Smooth muscle cell (in vitro differentiated cells): ENCODE data around the gene IL17C. TPM values are rescaled to one million over a fixed set of nuclear protein-coding genes. Genes with fewer than 3 reads are reported as not detected.

Experiments used
- DNase-seq: peaks from one replicate; lab custom pipeline; 2025; ENCODE audit not compliant: unreplicated experiment; lab: John Stamatoyannopoulos, UW
- H2AFZ ChIP-seq: fragments of 200-600 bp; sonication (generic); 2 replicates; pipeline ENCODE4 v1.6.0; 2016; ENCODE audit warnings: antibody characterized with exemption, low read depth, mild to moderate bottlenecking
- H3F3A ChIP-seq: fragments of 200-600 bp; sonication (generic); 2 replicates; pipeline ENCODE4 v1.6.0; 2017; ENCODE audit warnings: antibody characterized with exemption, low read depth
- H3K27ac ChIP-seq: fragments of 200-600 bp; sonication (generic); 2 replicates; pipeline ENCODE4 v1.5.1; 2016; ENCODE audit warnings: low read depth, mild to moderate bottlenecking
- H3K27me3 ChIP-seq: fragments of 200-600 bp; sonication (generic); 2 replicates; pipeline ENCODE4 v1.6.1; 2016; ENCODE audit warnings: low read depth, mild to moderate bottlenecking
- H3K36me3 ChIP-seq: fragments of 200-600 bp; sonication (generic); 2 replicates; pipeline ENCODE4 v1.5.1; 2016; ENCODE audit warnings: low read depth
- H3K4me1 ChIP-seq: fragments of 200-600 bp; sonication (generic); 2 replicates; pipeline ENCODE4 v1.5.1; 2016; ENCODE audit warnings: low read depth
- H3K4me2 ChIP-seq: fragments of 200-600 bp; sonication (generic); 2 replicates; pipeline ENCODE4 v1.6.0; 2016; ENCODE audit warnings: mild to moderate bottlenecking
- H3K4me3 ChIP-seq: fragments of 200-600 bp; sonication (generic); 2 replicates; pipeline ENCODE4 v1.5.1; 2016; ENCODE audit warnings: mild to moderate bottlenecking
- H3K79me2 ChIP-seq: fragments of 200-600 bp; sonication (generic); 2 replicates; pipeline ENCODE4 v1.6.0; 2016; ENCODE audit warnings: low read depth, mild to moderate bottlenecking
- H3K9ac ChIP-seq: fragments of 200-600 bp; sonication (generic); 2 replicates; pipeline ENCODE4 v1.6.0; 2016; ENCODE audit warnings: low read depth
- H3K9me3 ChIP-seq: fragments of 200-600 bp; sonication (generic); replicated peaks from 2 replicates; pipeline ENCODE4 v1.5.1; 2016; ENCODE audit warnings: low read depth
- H4K20me1 ChIP-seq: fragments of 200-600 bp; sonication (generic); 2 replicates; pipeline ENCODE4 v1.6.0; 2016; ENCODE audit warnings: low read depth
- WGBS: methylation state at CpG from one replicate; pipeline ENCODE4 v1.1.7; 2016; ENCODE audit warnings: low lambda C conversion rate; 5-methylcytosine and 5-hydroxymethylcytosine counted together
- polyA plus RNA-seq: library from polyadenylated mRNA; unstranded; fragments of >200 nt; fragmentation: Nextera tagmentation; extraction: Ambion mirVana; gene quantifications from 2 replicates; pipeline ENCODE4 v1.2.1, GENCODE V29; 2016
- total RNA-seq: library from RNA; depleted of rRNA; stranded (reverse); fragments of >200 nt; gene quantifications from 2 replicates; pipeline ENCODE4 v1.2.3, GENCODE V29; 2014
- TF ChIP-seq, protein P1 (sequence below): fragments of 200-600 bp; sonication (generic); IDR thresholded peaks from 2 replicates; pipeline ENCODE4 v1.5.1; 2017; ENCODE audit warnings: borderline replicate concordance, mild to moderate bottlenecking, antibody characterized with exemption; ENCODE audit not compliant: insufficient read depth, poor library complexity, severe bottlenecking

Gene IL17C
- total and polyA plus RNA-seq, 2 experiments from 2014 or later: not detected

DNA sequence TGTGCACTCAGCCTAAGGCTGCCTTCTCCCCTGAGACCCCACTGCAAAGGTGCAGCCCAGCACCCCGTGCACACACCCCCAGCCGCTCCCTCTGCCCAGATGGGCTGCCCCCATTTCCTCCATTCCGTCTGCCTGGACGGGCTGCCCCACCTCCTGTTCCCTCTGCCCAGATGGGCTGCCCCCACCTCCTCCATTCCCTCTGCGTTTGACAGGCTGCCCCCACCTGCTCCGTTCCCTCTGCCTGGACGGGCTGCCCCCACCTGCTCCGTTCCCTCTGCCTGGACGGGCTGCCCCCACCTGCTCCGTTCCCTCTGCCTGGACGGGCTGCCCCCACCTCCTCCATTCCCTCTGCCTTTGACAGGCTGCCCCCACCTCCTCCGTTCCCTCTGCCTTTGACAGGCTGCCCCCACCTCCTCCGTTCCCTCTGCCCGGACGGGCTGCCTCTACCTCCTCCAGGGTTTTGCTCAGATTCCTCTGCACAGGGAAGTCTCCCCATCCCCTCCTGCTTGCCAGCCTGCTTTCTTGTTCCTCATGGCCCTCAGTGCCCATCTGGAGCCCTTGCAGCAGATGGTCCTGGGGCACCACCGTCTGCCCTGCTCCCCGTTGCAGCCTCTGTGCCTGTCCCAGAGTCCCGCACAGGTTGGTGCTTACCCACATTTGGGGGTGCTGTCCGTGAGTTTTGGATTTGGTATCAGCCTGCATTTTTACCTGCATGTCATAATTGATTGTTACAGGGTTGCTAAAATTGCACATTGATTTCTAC lies 23.4 kb upstream of the IL17C start:
- H3K9ac ChIP-seq: no peak overlapping the region
- no peak overlapping the region for H3K4me2 ChIP-seq
- no peak overlapping the region for H3K27ac ChIP-seq
- no peaks in the 10 kb centered on the region for H3K79me2 ChIP-seq
- no peaks in the 10 kb centered on the region for H3K27me3 ChIP-seq
- no peak overlapping the region for H2AFZ ChIP-seq
- H3F3A ChIP-seq: no peaks in the 10 kb centered on the region
- H3K4me1 ChIP-seq: peaks cover 11% of the 10 kb centered on the region
- H3K4me3 ChIP-seq: no peak overlapping the region
- no peaks in the 10 kb centered on the region for H3K9me3 ChIP-seq
- peaks cover 99% of the 10 kb centered on the region for H4K20me1 ChIP-seq
- H3K36me3 ChIP-seq: no peaks in the 10 kb centered on the region
- TF ChIP-seq, protein P1, sequence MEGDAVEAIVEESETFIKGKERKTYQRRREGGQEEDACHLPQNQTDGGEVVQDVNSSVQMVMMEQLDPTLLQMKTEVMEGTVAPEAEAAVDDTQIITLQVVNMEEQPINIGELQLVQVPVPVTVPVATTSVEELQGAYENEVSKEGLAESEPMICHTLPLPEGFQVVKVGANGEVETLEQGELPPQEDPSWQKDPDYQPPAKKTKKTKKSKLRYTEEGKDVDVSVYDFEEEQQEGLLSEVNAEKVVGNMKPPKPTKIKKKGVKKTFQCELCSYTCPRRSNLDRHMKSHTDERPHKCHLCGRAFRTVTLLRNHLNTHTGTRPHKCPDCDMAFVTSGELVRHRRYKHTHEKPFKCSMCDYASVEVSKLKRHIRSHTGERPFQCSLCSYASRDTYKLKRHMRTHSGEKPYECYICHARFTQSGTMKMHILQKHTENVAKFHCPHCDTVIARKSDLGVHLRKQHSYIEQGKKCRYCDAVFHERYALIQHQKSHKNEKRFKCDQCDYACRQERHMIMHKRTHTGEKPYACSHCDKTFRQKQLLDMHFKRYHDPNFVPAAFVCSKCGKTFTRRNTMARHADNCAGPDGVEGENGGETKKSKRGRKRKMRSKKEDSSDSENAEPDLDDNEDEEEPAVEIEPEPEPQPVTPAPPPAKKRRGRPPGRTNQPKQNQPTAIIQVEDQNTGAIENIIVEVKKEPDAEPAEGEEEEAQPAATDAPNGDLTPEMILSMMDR: no peak
- 98% methylated on average over 16 of the region's 19 CpGs for WGBS
- no peak for DNase-seq

DNA sequence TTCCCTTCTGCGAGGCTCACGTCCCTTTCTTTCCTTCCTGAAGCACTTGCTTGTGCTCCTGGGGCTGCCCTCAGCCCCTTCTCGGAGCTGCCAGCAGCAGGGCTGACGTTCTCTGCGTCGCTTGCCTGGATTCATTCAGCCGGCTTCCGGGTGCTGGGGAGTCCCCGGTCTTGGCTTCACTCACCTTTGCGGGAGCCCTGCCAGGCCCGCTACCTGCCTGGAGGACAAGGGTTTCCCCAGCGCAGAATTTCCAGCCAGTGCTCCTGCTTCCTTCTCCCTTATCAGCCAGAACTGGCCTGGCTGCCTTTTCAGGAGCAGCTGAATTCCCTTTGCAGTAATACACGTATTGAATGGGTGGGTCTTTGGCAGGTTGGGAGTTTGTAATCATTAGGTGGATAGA lies 22.1 kb upstream of the IL17C start:
- no peaks in the 10 kb centered on the region for H3F3A ChIP-seq
- H3K9me3 ChIP-seq: no peaks in the 10 kb centered on the region
- H2AFZ ChIP-seq: no peak overlapping the region
- no peak overlapping the region for H3K4me2 ChIP-seq
- H3K79me2 ChIP-seq: peaks cover 3% of the 10 kb centered on the region
- TF ChIP-seq, protein P1: no peak
- peaks cover 99% of the 10 kb centered on the region for H4K20me1 ChIP-seq
- H3K4me1 ChIP-seq: peaks cover 11% of the 10 kb centered on the region
- H3K27me3 ChIP-seq: no peaks in the 10 kb centered on the region
- no peak overlapping the region for H3K4me3 ChIP-seq
- 90% methylated on average over 13 of the region's 13 CpGs for WGBS
- no peak for DNase-seq
- no peak overlapping the region for H3K9ac ChIP-seq
- no peak overlapping the region for H3K27ac ChIP-seq
- H3K36me3 ChIP-seq: no peaks in the 10 kb centered on the region

DNA sequence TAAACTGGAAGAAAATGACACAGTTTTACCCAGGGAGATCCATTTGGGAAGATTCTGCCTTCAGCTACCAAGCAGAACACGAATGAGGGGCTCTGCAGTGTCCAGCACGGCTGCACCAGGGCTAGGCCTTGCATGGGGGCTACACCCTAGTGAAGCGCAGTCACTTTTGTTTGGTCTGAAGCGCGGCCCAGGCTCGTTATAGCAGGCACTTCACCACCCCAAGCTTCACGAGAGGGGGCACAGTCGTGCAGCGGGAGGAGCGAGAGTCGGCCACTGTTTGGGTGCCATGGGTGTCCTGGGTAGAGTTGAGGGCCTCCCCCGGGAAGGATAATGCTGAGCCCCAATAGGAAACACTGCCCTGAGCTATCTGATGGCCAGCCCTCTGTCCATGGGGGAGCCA lies 21.6 kb upstream of the IL17C start:
- DNase-seq: no peak
- Histone ChIP-seq H3K9me3 (no peaks in the 10 kb centered on the region), H3K27ac (no peak overlapping the region), H3K4me3 (no peak overlapping the region), H2AFZ (no peak overlapping the region), H3F3A (no peaks in the 10 kb centered on the region), H3K4me1 (peaks cover 11% of the 10 kb centered on the region), H3K9ac (no peak overlapping the region), H3K79me2 (peaks cover 3% of the 10 kb centered on the region), H3K4me2 (peak overlapping the region; percentile 50), H3K36me3 (no peaks in the 10 kb centered on the region), H4K20me1 (peaks cover 99% of the 10 kb centered on the region), H3K27me3 (no peaks in the 10 kb centered on the region)
- TF ChIP-seq, protein P1: no peak
- WGBS: 93% methylated on average over 12 of the region's 12 CpGs
